GM23248 (cell line): ENCODE measurements around the gene CHN2. TPM values are rescaled to one million over a fixed set of nuclear protein-coding genes. Genes with fewer than 3 reads are reported as not detected.

Experiments
- DNase-seq: peaks from one replicate; pipeline ENCODE4 v3.0.0-alpha.2; 2015
- H2AFZ ChIP-seq: fragments of 200-600 bp; sonication (generic); 2 replicates; pipeline ENCODE4 v1.6.1; 2016; ENCODE audit warnings: antibody characterized with exemption
- H3F3A ChIP-seq: fragments of 200-600 bp; sonication (generic); 2 replicates; pipeline ENCODE4 v1.6.1; 2016; ENCODE audit warnings: mild to moderate bottlenecking, antibody characterized with exemption, mixed run types; ENCODE audit not compliant: insufficient read depth
- H3K27ac ChIP-seq: fragments of 200-600 bp; sonication (generic); 2 replicates; pipeline ENCODE4 v1.5.1; 2016; ENCODE audit warnings: mild to moderate bottlenecking
- H3K27me3 ChIP-seq: fragments of 200-600 bp; sonication (generic); replicated peaks from 2 replicates; pipeline ENCODE4 v1.6.1; 2016; ENCODE audit warnings: mild to moderate bottlenecking; ENCODE audit not compliant: insufficient read depth
- H3K36me3 ChIP-seq: fragments of 200-600 bp; sonication (generic); 2 replicates; pipeline ENCODE4 v1.6.1; 2016; ENCODE audit warnings: low read depth, mild to moderate bottlenecking
- H3K4me1 ChIP-seq: fragments of 200-600 bp; sonication (generic); 2 replicates; pipeline ENCODE4 v1.6.1; 2016; ENCODE audit warnings: mild to moderate bottlenecking; ENCODE audit not compliant: insufficient read depth
- H3K4me2 ChIP-seq: fragments of 200-600 bp; sonication (generic); one replicate; pipeline ENCODE4 v1.6.1; 2016; ENCODE audit warnings: mild to moderate bottlenecking; ENCODE audit not compliant: unreplicated experiment
- H3K4me3 ChIP-seq: fragments of 200-600 bp; sonication (generic); 2 replicates; pipeline ENCODE4 v1.5.1; 2016; ENCODE audit warnings: mild to moderate bottlenecking
- H3K79me2 ChIP-seq: fragments of 200-600 bp; sonication (generic); 2 replicates; pipeline ENCODE4 v1.6.1; 2016; ENCODE audit warnings: mild to moderate bottlenecking; ENCODE audit not compliant: insufficient read depth
- H3K9ac ChIP-seq: fragments of 200-600 bp; sonication (generic); 2 replicates; pipeline ENCODE4 v1.6.1; 2016; ENCODE audit warnings: mild to moderate bottlenecking
- H3K9me2 ChIP-seq: fragments of 200-600 bp; sonication (generic); 2 replicates; pipeline ENCODE4 v1.6.1; 2016; ENCODE audit warnings: mixed run types, mild to moderate bottlenecking, moderate library complexity; ENCODE audit not compliant: insufficient read depth
- H3K9me3 ChIP-seq: fragments of 200-600 bp; sonication (generic); one replicate; pipeline ENCODE4 v1.6.1; 2017; ENCODE audit warnings: low read depth
- H4K20me1 ChIP-seq: fragments of 200-600 bp; sonication (generic); 2 replicates; pipeline ENCODE4 v1.6.0; 2016; ENCODE audit not compliant: insufficient read depth
- EZH2 ChIP-seq: fragments of 200-600 bp; sonication (generic); IDR thresholded peaks from 2 replicates; pipeline ENCODE4 v1.6.1; 2018; ENCODE audit warnings: antibody characterized with exemption, mild to moderate bottlenecking; ENCODE audit not compliant: insufficient read depth, poor library complexity, severe bottlenecking
- EZH2phosphoT487 ChIP-seq: fragments of 200-600 bp; sonication (generic); IDR thresholded peaks from 2 replicates; pipeline ENCODE4 v1.6.1; 2018; ENCODE audit warnings: antibody characterized with exemption, moderate library complexity, mild to moderate bottlenecking, low read depth; ENCODE audit not compliant: insufficient read depth
- WGBS, 2 experiments: methylation state at CpG; one replicate each; pipeline ENCODE4 v1.1.6; 2015 to 2017; ENCODE audit warnings: low lambda C conversion rate in 2 of 2, low coverage in 1 of 2; ENCODE audit errors: missing lambda C conversion rate in 2 of 2; 5-methylcytosine and 5-hydroxymethylcytosine counted together
- in situ Hi-C: fragments of 300-500 bp; cut with MboI; formaldehyde crosslinking; loops from 2 replicates; pipeline ENCODE4 v1.15.0; 2020
- polyA plus RNA-seq: library from polyadenylated mRNA; unstranded; fragments of >200 nt; fragmentation: Nextera tagmentation; extraction: Ambion mirVana; gene quantifications from 2 replicates; pipeline ENCODE4 v1.2.1, GENCODE V29; 2016
- total RNA-seq: library from RNA; depleted of rRNA; stranded (reverse); fragments of >200 nt; shearing (Covaris generic); gene quantifications from 2 replicates; pipeline ENCODE4 v1.2.3, GENCODE V29; 2014

Gene CHN2
- total and polyA plus RNA-seq, 2 experiments from 2014 or later, result 1.5 to 2.3 TPM

DNA sequence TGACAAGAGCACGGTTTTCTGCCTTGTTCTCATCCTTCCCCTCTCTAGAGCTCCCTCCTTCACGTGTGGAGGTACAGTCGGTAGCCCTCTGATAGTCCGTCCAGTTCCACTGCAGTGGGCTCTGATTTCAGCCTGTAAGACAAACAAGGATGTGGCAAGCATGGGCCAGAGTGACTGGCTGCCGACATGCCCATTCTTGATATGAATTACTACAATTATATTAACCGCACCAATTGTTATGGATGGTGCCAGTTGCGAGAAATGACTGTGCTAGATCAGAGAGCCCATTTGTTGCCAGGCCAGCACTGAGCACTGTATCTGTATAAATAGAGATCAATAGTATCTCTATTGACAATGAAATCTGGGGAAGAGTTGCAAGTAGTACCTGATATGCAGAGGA lies 146.6 kb downstream of the CHN2 start:
- H3K79me2 ChIP-seq, result no peaks in the 10 kb centered on the region
- no peak overlapping the region for H3K9ac ChIP-seq
- H3K4me1 ChIP-seq, result peaks cover 11% of the 10 kb centered on the region; the same call in 1 of the 2 replicates
- no peak overlapping the region for H3K4me2 ChIP-seq
- no peaks in the 10 kb centered on the region for H3K9me3 ChIP-seq
- H3K4me3 ChIP-seq, result no peak overlapping the region
- TF ChIP-seq EZH2 (no peak), EZH2phosphoT487 (no peak)
- H3F3A ChIP-seq, result peaks cover 16% of the 10 kb centered on the region; the same call in 1 of the 2 replicates
- peaks cover 6% of the 10 kb centered on the region; the same call in 1 of the 2 replicates for H3K27me3 ChIP-seq
- no peaks in the 10 kb centered on the region for H4K20me1 ChIP-seq
- no peaks in the 10 kb centered on the region for H3K36me3 ChIP-seq
- no peak overlapping the region for H2AFZ ChIP-seq
- no peaks in the 10 kb centered on the region for H3K9me2 ChIP-seq
- DNase-seq, result no peak
- in situ Hi-C loops, result no loop called here
- 75 to 80% methylated on average over 7 of the region's 7 CpGs for WGBS, 2 experiments
- H3K27ac ChIP-seq, result no peak overlapping the region

DNA sequence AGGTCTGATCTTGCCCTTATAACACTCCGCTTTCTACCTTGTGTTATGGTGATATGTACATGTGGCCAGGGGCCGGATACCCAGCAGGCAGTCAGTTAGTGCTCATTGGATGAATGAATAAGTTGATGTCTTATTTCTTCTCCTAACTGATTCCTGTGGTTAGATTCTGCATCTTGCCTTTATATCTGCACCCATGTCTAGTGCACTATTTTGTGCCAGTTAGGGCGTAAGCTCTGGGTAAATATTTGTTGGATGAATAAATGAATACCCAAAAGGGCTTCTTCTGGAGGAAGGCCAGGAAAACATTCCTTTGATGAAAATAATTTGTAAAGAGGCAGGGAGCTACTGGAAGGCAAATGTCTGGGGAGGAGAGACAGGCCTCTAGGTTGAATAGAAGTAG lies 148.2 kb downstream of the CHN2 start:
- peak; percentile 66 for DNase-seq
- Histone ChIP-seq H2AFZ (no peak overlapping the region), H3K9me3 (no peaks in the 10 kb centered on the region), H3K4me3 (no peak overlapping the region), H3K4me1 (peaks cover 11% of the 10 kb centered on the region; the same call in 1 of the 2 replicates), H3K36me3 (no peaks in the 10 kb centered on the region), H3K4me2 (peak overlapping the region; percentile 5), H3K9me2 (no peaks in the 10 kb centered on the region), H3F3A (peaks cover 16% of the 10 kb centered on the region; the same call in 1 of the 2 replicates), H4K20me1 (no peaks in the 10 kb centered on the region), H3K9ac (no peak overlapping the region), H3K79me2 (no peaks in the 10 kb centered on the region), H3K27ac (no peak overlapping the region), H3K27me3 (peaks cover 12% of the 10 kb centered on the region; the same call in 1 of the 2 replicates)
- no peak for TF ChIP-seq EZH2phosphoT487
- WGBS, 2 experiments, result 52 to 58% methylated on average over 3 of the region's 3 CpGs
- in situ Hi-C loops, result no loop called here

DNA sequence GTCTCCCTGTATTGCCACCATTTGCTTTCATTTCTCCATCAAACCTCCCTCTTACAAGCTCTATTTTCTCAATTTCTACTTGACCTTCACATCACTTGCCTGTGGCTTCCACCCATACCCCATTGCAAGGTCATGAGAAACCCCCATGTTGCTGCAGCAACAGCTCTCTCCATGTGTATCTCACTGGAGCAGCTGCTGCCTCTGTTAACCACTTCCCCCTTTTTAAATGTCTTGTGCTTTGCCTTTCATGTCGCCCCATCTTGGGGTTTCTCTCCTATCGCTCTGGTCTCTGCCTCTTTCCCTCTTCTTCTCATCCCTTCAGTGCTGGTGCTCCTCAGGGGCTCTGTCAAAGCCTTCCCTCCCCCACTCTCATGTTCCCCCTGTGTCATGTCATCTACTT lies 148.8 kb downstream of the CHN2 start:
- Histone ChIP-seq H3F3A (peaks cover 16% of the 10 kb centered on the region; the same call in 1 of the 2 replicates), H3K9ac (no peak overlapping the region), H3K9me3 (no peaks in the 10 kb centered on the region), H3K4me3 (no peak overlapping the region), H3K9me2 (no peaks in the 10 kb centered on the region), H3K36me3 (no peaks in the 10 kb centered on the region), H3K4me2 (no peak overlapping the region), H3K79me2 (no peaks in the 10 kb centered on the region), H2AFZ (no peak overlapping the region), H3K27me3 (peaks cover 18% of the 10 kb centered on the region; the same call in 1 of the 2 replicates), H3K27ac (no peak overlapping the region), H4K20me1 (no peaks in the 10 kb centered on the region), H3K4me1 (peaks cover 11% of the 10 kb centered on the region; the same call in 1 of the 2 replicates)
- DNase-seq, result no peak
- WGBS, 2 experiments, result 88 to 96% methylated on average over 2 of the region's 2 CpGs
- in situ Hi-C loops, result no loop called here
- TF ChIP-seq EZH2, result no peak
- TF ChIP-seq EZH2phosphoT487, result no peak

DNA sequence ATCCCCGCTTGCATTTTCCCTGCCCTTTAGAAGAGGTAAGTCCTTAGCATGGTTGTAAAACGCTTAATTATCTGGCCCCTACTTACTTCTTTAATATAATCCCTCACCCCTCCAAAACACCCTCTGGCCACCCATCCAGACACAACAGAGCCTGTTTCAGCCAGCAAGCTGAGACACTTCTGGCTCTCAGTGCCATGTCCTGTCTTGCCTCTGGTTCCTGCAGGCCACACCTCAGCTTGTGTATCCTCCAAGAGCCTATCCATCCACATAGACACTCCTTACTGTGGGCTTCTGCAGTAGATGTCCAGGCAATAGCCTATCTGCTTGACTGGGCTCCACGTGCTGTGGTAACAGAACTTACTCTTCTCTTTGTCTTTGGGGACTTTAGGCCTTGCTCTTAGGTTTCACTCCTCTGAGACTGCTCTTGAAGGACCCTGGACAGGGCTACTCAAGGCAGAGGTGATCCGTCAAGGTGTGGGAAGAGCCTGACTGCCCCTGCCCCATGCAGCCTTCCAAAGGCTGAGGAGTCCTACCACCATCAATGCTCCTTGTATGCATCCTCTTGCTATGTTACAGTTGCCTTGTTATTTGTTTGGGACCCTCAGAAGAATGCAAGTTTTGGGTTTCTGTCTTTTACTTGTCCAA lies 149.9 kb downstream of the CHN2 start:
- H4K20me1 ChIP-seq, result no peaks in the 10 kb centered on the region
- in situ Hi-C loops, result no loop called here
- 78 to 82% methylated on average over 4 of the region's 4 CpGs for WGBS, 2 experiments

More for the DNA sequence above, 149.9 kb downstream of the CHN2 start:
- no peaks in the 10 kb centered on the region for H3K79me2 ChIP-seq
- H3K9ac ChIP-seq, result no peak overlapping the region
- H2AFZ ChIP-seq, result no peak overlapping the region
- H3K36me3 ChIP-seq, result no peaks in the 10 kb centered on the region
- no peak overlapping the region for H3K27ac ChIP-seq
- peaks cover 16% of the 10 kb centered on the region; the same call in 1 of the 2 replicates for H3F3A ChIP-seq
- TF ChIP-seq EZH2phosphoT487, result no peak
- no peak for TF ChIP-seq EZH2
- H3K4me2 ChIP-seq, result no peak overlapping the region
- no peaks in the 10 kb centered on the region for H3K9me2 ChIP-seq
- H3K9me3 ChIP-seq, result no peaks in the 10 kb centered on the region
- DNase-seq, result no peak
- H3K4me3 ChIP-seq, result no peak overlapping the region
- H3K27me3 ChIP-seq, result peaks cover 19% of the 10 kb centered on the region; the same call in 1 of the 2 replicates
- H3K4me1 ChIP-seq, result peaks cover 11% of the 10 kb centered on the region; the same call in 1 of the 2 replicates
